Breast epithelium (tissue), 4 donors: Measurements from ENCODE around the gene TOP2B. TPM values are rescaled to one million over a fixed set of nuclear protein-coding genes. Genes with fewer than 3 reads are reported as not detected.

ENCODE experiments used
- DNase-seq, 2 donors: peaks; one replicate each; pipeline ENCODE4 v3.0.0-alpha.2; 2019; ENCODE audit warnings: low spot score in 2 of 2
- H3K27ac ChIP-seq, 2 donors: fragments of 200-600 bp; sonication (generic) in 1 of 2; one replicate each; pipeline ENCODE4 v1.5.1; 2016 to 2019; ENCODE audit warnings: mild to moderate bottlenecking in 1 of 2
- H3K27me3 ChIP-seq, 2 donors: fragments of 200-600 bp; sonication (generic) in 1 of 2; one replicate each; pipeline versions ENCODE4 v1.5.1 to v1.6.0; 2017 to 2019; ENCODE audit warnings: control low read depth in 1 of 2, mild to moderate bottlenecking in 1 of 2
- H3K36me3 ChIP-seq: fragments of 200-600 bp; one replicate; pipeline ENCODE4 v1.5.1; 2019
- H3K4me1 ChIP-seq, 2 donors: fragments of 200-600 bp; sonication (generic); one replicate each; pipeline ENCODE4 v1.5.1; 2016 to 2019; ENCODE audit warnings: control low read depth in 1 of 2
- H3K4me3 ChIP-seq, 3 donors: fragments of 200-600 bp; sonication (generic); 1 replicate in 2 of 3; 2 replicates in 1 of 3; pipeline ENCODE4 v1.5.1; 2016 to 2019; ENCODE audit warnings: mild to moderate bottlenecking in 3 of 3, moderate library complexity in 2 of 3
- H3K9me3 ChIP-seq, 2 donors: fragments of 200-600 bp; sonication (generic) in 1 of 2; one replicate each; pipeline ENCODE4 v1.5.1; 2016 to 2019; ENCODE audit warnings: control low read depth in 1 of 2
- POLR2A ChIP-seq: fragments of 450-650 bp; IDR thresholded peaks from one replicate; pipeline ENCODE4 v1.6.1; 2016; ENCODE audit warnings: antibody characterized with exemption, mild to moderate bottlenecking, moderate library complexity
- POLR2AphosphoS5 ChIP-seq, 3 donors: sonication (generic); formaldehyde crosslinking; IDR thresholded peaks; one replicate each; pipeline ENCODE4 v1.6.1; 2017; ENCODE audit warnings: antibody characterized with exemption in 3 of 3
- intact Hi-C: fragments of 100-400 bp; cut with DNase I; formaldehyde crosslinking; loops from one replicate; pipeline ENCODE4 v1.15.1; 2023; ENCODE audit warnings: low total_unique reads
- total RNA-seq, 3 donors: library from RNA; depleted of rRNA; stranded (reverse); fragments of >200 nt; gene quantifications; one replicate each; pipeline ENCODE4 v1.1.0, GENCODE V29; 2016
- TF ChIP-seq, protein P1 (sequence below), 3 donors: fragments of 450-650 bp; IDR thresholded peaks; one replicate each; pipeline ENCODE4 v1.5.1; 2016 to 2017; ENCODE audit warnings: antibody characterized with exemption in 3 of 3, mild to moderate bottlenecking in 3 of 3, moderate library complexity in 3 of 3

The TOP2B gene
- total RNA-seq, 3 donors from 2014 or later = 79.8 to 145 (median 125) TPM

DNA sequence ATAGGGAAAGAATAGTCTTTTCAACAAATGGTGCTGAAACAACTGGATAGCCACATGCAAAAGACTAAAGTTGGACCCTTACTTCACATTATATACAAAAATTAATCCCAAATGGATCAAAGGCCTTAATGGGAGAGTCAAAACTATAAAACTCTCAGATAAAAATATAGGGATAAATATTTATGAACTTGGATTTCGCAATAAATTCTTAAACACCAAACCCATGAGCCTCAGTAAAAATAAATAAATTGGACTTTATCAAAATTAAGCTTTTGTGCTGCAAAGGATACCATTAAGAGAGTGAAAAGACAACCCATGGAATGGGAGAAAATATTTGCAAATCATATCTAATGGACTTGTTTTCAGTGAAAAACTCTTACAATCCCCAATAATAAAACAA, 18.7 kb upstream of the TOP2B start:
- intact Hi-C loops = no loop called here

DNA sequence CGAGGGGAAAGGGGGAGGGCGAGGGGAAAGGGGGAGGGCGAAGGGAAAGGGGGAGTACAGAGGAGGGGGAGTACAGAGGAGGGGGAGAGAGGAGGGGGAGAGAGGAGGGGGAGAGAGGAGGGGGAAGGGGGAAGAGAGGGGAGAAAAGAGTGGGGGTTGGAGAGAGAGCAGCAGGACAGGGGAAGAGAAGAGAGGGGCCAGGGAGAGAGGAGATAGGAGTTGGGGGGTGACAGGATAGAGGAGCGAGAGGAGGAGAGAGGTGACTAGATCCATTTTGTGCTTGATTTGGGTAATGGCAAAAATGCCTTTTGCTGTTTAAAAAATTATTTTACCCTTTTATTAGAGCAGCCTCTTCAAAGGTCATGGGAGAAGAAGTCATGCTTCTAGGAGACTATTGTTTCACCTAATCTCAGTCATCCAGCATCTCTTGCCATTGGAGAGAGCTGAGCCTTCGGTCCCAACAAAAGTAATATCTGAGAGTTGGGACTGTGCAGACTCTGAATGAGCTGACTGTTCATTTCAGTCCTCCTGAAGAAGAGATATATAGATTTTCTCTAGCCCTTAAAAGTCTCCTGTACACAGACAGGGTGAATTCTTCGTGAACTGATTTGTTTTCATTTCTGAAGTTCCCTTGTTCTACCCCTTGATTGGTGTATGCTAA, 15.1 kb upstream of the TOP2B start:
- intact Hi-C loops = no loop called here
- H3K4me3 ChIP-seq = no peak overlapping the region
- H3K27me3 ChIP-seq = no peaks in the 10 kb centered on the region

More for the DNA sequence above, 18.7 kb upstream of the TOP2B start:
- Histone ChIP-seq H3K9me3 (no peaks in the 10 kb centered on the region), H3K27me3 (no peaks in the 10 kb centered on the region), H3K4me1 (no peaks in the 10 kb centered on the region), H3K4me3 (no peak overlapping the region), H3K27ac (no peak overlapping the region), H3K36me3 (no peaks in the 10 kb centered on the region)
- no peak for DNase-seq
- TF ChIP-seq POLR2AphosphoS5 (IDR thresholded peaks at IDR 0.05) (no peak), POLR2A (no peak)
- TF ChIP-seq, protein P1, sequence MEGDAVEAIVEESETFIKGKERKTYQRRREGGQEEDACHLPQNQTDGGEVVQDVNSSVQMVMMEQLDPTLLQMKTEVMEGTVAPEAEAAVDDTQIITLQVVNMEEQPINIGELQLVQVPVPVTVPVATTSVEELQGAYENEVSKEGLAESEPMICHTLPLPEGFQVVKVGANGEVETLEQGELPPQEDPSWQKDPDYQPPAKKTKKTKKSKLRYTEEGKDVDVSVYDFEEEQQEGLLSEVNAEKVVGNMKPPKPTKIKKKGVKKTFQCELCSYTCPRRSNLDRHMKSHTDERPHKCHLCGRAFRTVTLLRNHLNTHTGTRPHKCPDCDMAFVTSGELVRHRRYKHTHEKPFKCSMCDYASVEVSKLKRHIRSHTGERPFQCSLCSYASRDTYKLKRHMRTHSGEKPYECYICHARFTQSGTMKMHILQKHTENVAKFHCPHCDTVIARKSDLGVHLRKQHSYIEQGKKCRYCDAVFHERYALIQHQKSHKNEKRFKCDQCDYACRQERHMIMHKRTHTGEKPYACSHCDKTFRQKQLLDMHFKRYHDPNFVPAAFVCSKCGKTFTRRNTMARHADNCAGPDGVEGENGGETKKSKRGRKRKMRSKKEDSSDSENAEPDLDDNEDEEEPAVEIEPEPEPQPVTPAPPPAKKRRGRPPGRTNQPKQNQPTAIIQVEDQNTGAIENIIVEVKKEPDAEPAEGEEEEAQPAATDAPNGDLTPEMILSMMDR (IDR thresholded peaks at IDR 0.05) = no peak

DNA sequence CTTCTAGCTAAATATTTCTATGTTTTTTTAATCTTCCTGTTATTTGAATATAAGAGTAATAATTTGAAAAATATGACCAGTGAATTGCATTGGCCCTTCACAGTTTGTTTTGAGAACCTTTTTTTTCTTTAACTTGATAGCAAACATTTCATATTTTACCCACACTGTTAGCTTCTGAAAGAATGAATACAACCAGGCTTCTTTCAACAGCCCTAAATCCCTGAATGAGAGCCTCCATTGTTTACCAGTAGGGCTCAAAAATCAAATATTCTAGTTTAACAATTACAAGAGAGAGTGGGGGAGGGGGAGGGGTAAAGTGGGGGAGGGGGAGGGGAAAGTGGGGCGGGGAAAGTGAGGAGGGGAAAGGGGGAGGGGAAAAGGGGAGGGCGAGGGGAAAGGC, 14.5 kb upstream of the TOP2B start:
- no peak for DNase-seq
- intact Hi-C loops = no loop called here
- Histone ChIP-seq H3K4me1 (no peaks in the 10 kb centered on the region), H3K27ac (no peak overlapping the region), H3K9me3 (no peaks in the 10 kb centered on the region), H3K36me3 (no peaks in the 10 kb centered on the region), H3K4me3 (no peak overlapping the region), H3K27me3 (no peaks in the 10 kb centered on the region)
- TF ChIP-seq, protein P1 (IDR thresholded peaks at IDR 0.05) = no peak

More for the DNA sequence above, 15.1 kb upstream of the TOP2B start:
- H3K27ac ChIP-seq = no peak overlapping the region
- no peak for DNase-seq
- H3K36me3 ChIP-seq = no peaks in the 10 kb centered on the region
- H3K4me1 ChIP-seq = no peaks in the 10 kb centered on the region
- no peaks in the 10 kb centered on the region for H3K9me3 ChIP-seq
- TF ChIP-seq, protein P1 (IDR thresholded peaks at IDR 0.05) = no peak
- TF ChIP-seq POLR2AphosphoS5 (IDR thresholded peaks at IDR 0.05) = no peak
- no peak for TF ChIP-seq POLR2A

DNA sequence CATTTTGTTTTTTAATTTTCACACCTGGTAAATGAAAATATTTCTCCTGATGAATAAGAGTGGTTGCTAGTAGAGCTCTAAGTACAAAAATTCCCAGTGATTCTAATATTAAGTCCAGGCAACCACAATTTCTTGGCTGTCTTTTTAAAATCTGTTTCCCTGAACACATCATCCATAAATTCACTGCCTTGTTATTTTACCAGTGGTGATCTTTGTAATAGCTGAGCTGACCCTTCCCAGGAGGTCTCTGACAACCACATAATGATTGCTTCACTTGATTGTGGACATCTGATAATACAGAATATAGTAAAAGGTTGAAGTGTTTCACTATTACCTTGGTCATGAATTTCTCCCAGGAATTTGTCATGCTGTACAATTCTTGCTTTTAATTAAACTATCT, 13.9 kb upstream of the TOP2B start:
- no peak overlapping the region for H3K4me3 ChIP-seq
- no peaks in the 10 kb centered on the region for H3K4me1 ChIP-seq
- no peak overlapping the region for H3K27ac ChIP-seq
- H3K27me3 ChIP-seq = no peaks in the 10 kb centered on the region
- no peak for TF ChIP-seq POLR2A
- TF ChIP-seq, protein P1 (IDR thresholded peaks at IDR 0.05) = no peak
- TF ChIP-seq POLR2AphosphoS5 (IDR thresholded peaks at IDR 0.05) = no peak
- intact Hi-C loops = no loop called here
- no peaks in the 10 kb centered on the region for H3K9me3 ChIP-seq
- DNase-seq = no peak
- H3K36me3 ChIP-seq = no peaks in the 10 kb centered on the region

DNA sequence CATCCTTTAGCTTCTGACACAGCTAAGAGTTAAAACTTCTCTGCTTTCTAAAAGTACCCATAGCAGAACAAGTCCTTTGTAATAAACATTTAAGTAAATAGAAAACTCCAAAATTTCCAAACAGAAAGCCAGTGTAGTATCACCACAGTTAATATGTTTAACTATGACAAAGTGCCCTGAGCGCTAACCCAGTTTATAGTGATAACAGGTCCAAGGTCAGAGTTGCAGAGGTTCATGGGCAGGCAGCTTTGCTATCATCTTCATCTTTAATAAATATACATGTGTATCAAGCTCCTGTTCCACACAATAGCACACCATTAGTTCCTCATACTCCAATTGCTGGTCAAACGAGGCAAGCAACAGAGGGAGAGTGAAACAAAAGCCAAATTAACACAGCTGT, 12.4 kb upstream of the TOP2B start:
- no peaks in the 10 kb centered on the region for H3K4me1 ChIP-seq
- H3K4me3 ChIP-seq = no peak overlapping the region
- TF ChIP-seq, protein P1 (IDR thresholded peaks at IDR 0.05) = no peak
- TF ChIP-seq POLR2A = no peak
- TF ChIP-seq POLR2AphosphoS5 (IDR thresholded peaks at IDR 0.05) = no peak
- DNase-seq = no peak
- no peak overlapping the region for H3K27ac ChIP-seq
- intact Hi-C loops = no loop called here
- no peaks in the 10 kb centered on the region for H3K27me3 ChIP-seq
- H3K9me3 ChIP-seq = no peaks in the 10 kb centered on the region
- no peaks in the 10 kb centered on the region for H3K36me3 ChIP-seq
